GM19438 (cell line): ENCODE results near the gene KCNJ16.
A peak's percentile ranks its signal among the peaks of the same experiment; 100 is the strongest.

Experiments
- ATAC-seq: cut with Tn5 transposase; IDR thresholded peaks from one replicate; pipeline ENCODE4 v1.9.1; 2021; ENCODE audit warnings: low read depth; ENCODE audit not compliant: unreplicated experiment

Gene KCNJ16

DNA sequence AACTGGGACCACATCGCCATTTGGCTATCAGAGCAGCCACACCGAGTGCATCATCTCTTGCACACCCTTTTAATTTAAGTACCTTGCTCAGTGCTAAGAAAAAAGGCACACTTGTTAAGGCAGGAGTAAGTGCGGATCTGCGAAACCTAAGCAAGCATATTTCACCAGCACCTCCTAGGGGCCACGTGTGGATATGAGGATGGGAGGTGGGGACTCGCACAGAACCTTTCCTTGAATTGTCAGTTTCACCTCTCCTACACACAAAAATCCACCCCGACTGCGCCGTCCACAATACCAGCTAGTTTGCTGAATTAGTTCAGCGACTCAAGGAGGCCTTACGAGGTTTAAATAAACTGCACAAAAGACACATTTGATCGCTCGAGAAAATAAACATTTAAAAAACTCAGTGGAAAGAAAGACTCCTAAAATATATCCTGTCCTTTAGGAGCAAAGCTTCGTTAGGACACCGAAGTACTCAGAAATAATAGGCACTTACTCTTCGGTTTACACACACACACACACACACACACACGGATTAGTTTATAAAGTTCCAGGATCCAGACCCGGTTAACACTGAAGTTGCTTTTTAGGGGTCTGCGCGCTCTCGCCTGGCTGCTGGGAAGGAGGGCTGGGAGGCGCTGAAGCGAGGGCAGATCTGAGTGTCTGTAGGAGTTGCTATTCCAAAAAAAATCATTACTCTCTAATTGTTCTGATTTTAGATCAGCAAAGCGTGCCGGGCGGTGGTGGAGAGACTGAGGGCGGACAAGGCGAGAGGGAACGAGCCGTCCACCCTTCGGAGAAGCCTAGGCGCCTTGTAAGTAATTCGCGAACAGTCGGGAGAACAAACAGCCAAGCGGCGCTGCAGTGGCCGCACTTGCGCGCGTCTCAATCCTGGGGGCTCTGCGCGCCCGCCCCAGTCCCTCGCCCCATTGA is 93.3 kb downstream of the KCNJ16 start:
- ATAC-seq = peak; percentile 30

DNA sequence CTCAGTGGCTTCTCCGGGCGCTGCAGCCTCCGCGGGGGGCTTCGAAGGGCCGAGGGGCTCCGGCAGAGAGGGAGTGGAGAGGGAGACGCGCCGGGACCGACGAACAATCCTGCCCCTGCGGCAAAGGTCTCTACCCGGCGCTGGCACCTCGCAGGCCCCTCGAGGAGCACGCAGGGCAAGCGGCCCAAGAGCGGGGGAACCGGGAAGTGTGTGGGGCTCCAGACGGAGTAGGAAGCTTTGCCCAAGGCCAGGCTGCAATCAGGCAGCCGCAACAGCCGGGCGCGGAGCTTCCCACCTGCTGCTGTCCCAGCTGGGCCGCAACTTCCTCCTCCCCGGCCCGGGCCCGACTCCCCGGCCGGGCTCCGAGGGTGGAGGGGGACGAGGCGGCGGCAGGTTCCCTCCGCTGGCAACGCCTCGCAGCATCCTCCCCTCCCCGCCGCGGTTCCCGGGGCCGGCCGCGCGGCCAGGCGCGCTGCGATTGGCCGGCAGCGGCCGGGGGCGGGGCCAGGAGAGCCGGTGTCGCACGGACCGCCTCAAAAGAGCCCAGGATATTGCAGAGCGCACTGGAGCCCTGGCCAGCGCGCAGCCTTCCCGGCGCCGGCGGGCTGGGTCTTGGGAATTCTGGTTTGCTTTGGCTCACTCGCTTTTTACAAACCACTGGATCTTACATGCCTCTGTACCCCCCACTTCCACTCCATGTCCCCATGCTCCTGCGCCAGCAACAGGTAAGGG is 94.1 kb downstream of the KCNJ16 start, which contains the start of gene KCNJ2:
Gene KCNJ2 (plus strand): TSS at position 556 of the 732 bp plus-strand sequence. CDS start 5,508 bp downstream, outside the sequence.
- peak; percentile 89 for ATAC-seq

DNA sequence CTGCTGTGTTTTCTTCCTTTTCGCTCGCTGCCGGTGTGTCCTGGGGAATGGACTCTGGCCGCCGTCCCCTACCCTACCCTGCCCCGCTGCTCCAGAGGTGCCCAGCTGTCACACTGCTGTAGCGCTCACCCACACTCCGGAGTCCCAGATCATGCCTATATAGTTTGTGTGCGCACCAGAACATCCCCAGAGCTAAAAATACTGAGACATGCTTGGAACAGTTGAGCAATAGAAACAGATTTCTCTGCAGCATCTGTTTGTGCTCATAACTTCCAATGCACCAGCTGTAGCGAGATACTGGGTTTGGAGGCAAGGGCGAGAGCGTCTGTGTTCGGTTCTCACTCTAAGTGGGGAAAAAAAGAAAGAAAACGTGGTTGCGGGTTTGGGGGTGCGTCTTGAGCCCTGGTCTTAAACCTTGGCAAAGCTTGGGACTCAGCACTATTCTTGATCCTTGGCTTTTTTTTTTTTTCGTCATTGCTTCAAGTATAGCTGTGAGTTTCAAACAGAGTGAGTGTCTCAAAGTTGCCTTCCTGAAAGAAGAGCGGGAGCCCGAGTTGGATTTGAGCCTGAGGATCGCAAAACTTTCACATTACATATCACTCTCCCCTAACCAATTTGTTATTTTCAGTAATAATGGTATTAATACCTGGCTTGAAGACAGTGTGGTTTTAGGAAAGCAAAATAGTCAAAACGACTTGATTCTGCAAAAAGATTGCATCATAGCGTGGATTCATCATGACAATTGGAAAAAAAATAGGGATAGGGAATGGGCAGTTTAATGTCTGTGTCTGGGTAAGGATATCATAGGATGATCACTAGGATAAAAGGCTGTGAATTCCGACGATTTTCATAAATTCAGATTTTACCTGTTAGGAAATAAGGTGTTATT is 94.9 kb downstream of the KCNJ16 start:
- no peak for ATAC-seq

DNA sequence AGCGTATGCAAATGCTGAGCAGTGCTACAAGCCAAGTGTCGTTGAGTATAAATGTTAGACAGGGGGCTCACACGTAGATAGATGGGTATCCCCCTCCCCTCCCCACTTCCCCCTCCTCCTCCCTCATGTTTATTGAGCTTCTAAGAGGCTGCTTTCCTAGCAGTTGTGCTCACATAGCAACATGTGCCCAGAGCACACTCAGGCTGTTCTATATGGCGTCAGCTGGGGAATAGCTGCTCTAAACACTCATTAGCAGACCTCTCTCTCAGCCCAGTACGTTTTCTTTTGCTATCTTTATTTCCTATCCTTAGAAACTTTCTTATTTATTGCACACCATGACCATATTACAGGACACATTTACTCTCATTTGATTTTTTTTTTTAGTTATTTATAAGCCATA is 96.1 kb downstream of the KCNJ16 start:
- no peak for ATAC-seq

DNA sequence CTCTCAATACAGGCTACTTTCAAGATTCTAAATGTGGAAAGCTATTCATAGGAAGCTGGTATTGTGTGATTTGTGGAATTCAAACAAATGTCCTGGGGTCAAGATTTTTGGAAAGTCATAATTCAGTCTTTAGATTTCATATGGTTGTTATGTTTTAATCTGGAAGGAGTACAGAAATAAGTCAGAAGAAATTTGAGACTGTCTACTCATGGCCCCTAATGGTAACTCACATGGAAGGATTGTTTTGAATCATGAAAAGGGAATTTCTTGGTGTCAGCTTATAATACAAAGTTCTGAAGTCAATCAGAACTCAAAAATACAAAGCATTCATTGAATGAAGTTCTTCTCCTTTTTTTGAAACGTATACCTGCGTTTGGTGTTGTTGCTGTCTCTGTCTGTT is 97.4 kb downstream of the KCNJ16 start:
- no peak for ATAC-seq

DNA sequence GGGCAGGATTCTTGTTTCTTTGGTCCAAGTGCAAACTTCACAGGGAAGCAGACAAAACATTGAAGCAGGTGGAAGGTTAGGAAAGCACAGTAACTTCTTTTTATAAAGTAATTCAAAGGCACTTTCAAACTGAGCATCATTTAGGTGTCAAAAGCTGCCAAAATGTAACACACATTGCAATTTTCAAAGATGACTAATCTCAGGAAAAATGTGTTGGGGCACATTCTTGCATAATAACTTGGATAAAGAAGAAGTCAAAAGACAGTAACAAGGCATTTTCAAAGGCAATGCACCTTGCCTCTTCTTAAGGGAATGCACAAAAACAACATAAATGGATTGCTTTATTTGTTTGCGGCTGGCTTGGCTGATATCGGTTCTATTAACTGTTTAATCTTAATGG is 97.9 kb downstream of the KCNJ16 start:
- no peak for ATAC-seq

DNA sequence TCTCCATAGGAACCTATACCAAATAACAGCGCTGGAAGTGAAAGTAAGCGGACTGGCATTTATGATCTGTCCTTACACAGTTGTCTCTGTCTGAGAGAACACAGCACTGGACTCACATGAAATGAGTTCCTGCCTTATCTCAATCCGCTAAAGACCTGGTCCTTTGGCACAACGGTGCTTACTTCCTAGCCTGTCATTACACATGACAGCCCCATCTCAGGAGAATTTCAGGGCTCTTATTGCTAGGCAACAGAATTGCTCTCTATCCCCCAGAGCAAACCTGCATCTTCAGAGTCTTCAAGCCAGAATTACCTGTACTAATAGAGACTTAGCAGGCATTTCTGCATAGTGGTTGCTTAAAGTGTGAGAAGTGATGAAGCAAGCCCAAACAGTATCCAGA is 98.7 kb downstream of the KCNJ16 start:
- no peak for ATAC-seq

DNA sequence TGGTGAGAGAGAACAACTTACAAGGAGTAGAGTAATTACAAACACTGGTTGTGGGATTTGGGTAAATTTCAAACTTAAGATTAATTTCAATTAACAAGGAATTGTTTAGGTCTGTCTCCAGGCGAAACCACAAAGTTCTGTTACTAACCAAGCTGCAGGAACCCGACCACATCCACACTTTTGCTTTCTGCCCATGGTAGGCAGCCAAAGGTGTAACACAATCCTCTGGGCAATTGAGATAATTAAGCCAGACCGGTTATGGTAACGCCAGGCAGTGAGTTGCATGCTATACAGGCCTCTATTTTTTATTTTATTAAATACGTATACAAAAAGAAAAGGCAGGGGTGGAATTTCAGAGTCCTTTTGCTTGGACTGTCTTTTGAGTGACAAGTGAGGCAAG is 106.4 kb downstream of the KCNJ16 start:
- no peak for ATAC-seq

DNA sequence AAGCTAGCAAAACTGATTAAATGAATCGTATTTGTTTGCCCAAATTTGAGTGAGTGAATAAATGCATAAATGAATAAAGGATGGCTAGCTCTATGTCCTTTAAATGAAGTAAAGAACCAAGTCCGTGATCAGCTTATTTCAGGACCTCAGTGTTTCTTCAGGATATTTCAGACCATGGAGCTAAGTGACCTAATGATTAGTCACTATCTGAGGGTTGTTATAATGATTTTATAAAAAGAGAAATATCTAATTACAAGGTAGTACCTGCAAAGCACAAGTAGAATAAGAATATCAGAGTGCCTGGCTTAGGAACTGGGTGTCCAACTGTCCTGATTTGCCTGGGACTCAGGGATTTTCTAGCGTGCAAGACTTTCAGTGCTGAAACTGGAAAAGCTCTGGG is 106.8 kb downstream of the KCNJ16 start:
- ATAC-seq = no peak

DNA sequence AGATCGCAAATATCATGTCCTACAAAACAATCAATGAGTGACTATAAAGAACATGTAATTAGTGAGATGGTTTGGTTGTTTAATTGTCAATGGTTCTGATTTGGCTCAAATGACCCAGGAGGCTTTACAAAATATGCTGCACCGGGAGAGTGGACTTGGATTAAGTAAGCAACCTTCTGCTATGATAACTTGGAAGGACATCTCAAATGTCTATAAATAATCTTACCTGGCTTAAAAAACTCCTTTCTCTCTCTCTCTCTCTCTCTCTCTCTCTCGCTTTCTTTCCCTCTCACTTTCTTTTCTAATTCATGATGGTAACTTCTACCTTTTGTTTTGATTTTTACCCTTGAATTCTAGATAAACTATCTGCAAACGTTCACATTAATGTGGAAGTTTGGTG is 108.5 kb downstream of the KCNJ16 start:
- no peak for ATAC-seq

DNA sequence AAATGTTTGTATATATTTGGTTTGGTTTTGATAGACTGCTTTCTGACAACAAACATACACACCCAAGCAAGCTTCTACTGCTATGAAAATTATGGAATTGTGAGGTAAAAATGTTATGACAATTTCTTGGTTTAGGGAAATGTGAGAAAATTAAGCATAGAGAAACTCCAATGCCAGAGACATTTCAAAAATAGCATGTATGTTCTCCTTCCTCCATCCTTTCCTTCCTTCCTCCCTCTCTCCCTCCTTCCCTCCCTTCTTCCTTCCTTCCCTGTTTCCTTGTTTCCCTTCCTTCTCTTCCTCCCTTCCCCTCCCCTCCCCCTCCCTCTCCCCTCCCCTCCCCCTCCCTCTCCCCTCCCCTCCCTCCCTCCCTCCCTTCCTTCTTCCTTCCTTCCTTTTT is 109.2 kb downstream of the KCNJ16 start:
- no peak for ATAC-seq

DNA sequence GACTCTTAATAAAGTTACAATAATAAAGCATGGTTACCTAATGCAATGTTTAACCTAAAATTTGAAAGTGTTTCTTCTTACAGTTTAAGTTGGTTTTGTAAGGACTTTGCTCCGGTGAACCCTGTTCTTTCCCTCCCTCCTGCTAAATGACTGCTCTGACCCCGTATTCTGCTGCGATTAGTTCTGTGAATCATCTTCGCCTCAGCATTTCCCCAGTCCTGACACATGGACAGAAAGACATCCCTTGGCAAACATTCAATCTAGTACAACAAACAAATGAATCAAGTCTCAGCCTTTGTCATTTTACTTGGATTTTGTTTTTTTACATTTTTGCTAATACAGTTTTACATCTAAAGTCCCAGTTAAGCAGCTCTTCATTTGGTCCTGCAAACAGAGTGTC is 109.7 kb downstream of the KCNJ16 start:
- ATAC-seq = no peak
